Osteocyte (in vitro differentiated cells): ENCODE results near the gene HACE1. TPM values are rescaled to one million over a fixed set of nuclear protein-coding genes. Genes with fewer than 3 reads are reported as not detected.
"Not testable (repeated sequence)": the region's sequence is repeated elsewhere in the genome, so short reads cannot be mapped to it uniquely, and the experiment has no call there.

Experiments
- DNase-seq: peaks from one replicate; pipeline ENCODE4 v3.0.0; 2021; ENCODE audit warnings: mixed read lengths; ENCODE audit not compliant: unreplicated experiment; ENCODE audit errors: extremely low spot score
- H3K27ac Mint-ChIP-seq: one replicate; pipeline ENCODE4 v1.8.0; 2021; ENCODE audit warnings: mild to moderate bottlenecking, mixed read lengths; ENCODE audit not compliant: unreplicated experiment
- H3K27me3 Mint-ChIP-seq: one replicate; pipeline ENCODE4 v1.8.0; 2021; ENCODE audit warnings: mixed read lengths; ENCODE audit not compliant: unreplicated experiment
- H3K36me3 Mint-ChIP-seq: one replicate; pipeline ENCODE4 v1.8.0; 2021; ENCODE audit warnings: mixed read lengths; ENCODE audit not compliant: unreplicated experiment
- H3K4me1 Mint-ChIP-seq: one replicate; pipeline ENCODE4 v1.8.0; 2021; ENCODE audit warnings: mixed read lengths; ENCODE audit not compliant: unreplicated experiment
- H3K4me3 Mint-ChIP-seq: one replicate; pipeline ENCODE4 v1.8.0; 2021; ENCODE audit warnings: mild to moderate bottlenecking, moderate library complexity, mixed read lengths; ENCODE audit not compliant: unreplicated experiment
- H3K9me3 Mint-ChIP-seq: one replicate; pipeline ENCODE4 v1.8.0; 2021; ENCODE audit warnings: mixed read lengths; ENCODE audit not compliant: unreplicated experiment
- CTCF ChIP-seq: fragments of 200-600 bp; sonication (generic); IDR thresholded peaks from 2 replicates; pipeline ENCODE4 v1.5.0; 2021; ENCODE audit warnings: antibody characterized with exemption, mild to moderate bottlenecking, moderate library complexity
- long read RNA-seq: library from polyadenylated mRNA; unstranded; transcript quantifications from one replicate; pipeline ENCODE4 v2.0.0, GENCODE V29; 2021
- total RNA-seq: library from RNA; stranded (reverse); gene quantifications from 2 replicates; pipeline ENCODE4 v1.2.1, GENCODE V29; 2021

Gene HACE1
- total RNA-seq = 29.9 and 33.9 TPM in 2 replicates
- long read RNA-seq, full-length matches to known transcripts = 81 of 138 reads
- long read RNA-seq, partial matches to known transcripts = 30 of 138 reads
- long read RNA-seq, other reads (novel, unspliced or antisense) = 27 of 138 reads

- no peaks in the 10 kb centered on the region for H3K27me3 Mint-ChIP-seq
- peak within 1 kb of the TSS; percentile 98 for H3K4me3 Mint-ChIP-seq
- peak; percentile 45 for TF ChIP-seq CTCF
- peak; percentile 95 for DNase-seq
- peaks cover 30% of the 10 kb centered on the region for H3K4me1 Mint-ChIP-seq
- no peaks in the 10 kb centered on the region for H3K9me3 Mint-ChIP-seq
- H3K36me3 Mint-ChIP-seq = no peaks in the 10 kb centered on the region
- H3K27ac Mint-ChIP-seq = peak within 1 kb of the TSS; percentile 87
These were observed at the start of gene HACE1 for GRCh38 chr6:104859225-104860146. TSS of gene HACE1 (minus strand) at chr6:104859919. CDS start at chr6:104859642, 277 bp downstream.

GRCh38 chr6:104908888-104909525 is 49.3 kb upstream of the HACE1 start:
- H3K36me3 Mint-ChIP-seq = no peaks in the 10 kb centered on the region
- DNase-seq = no peak
- peaks cover 5% of the 10 kb centered on the region for H3K9me3 Mint-ChIP-seq
- TF ChIP-seq CTCF = no peak
- no peak overlapping the region for H3K27ac Mint-ChIP-seq
- H3K4me3 Mint-ChIP-seq = no peak overlapping the region
- H3K27me3 Mint-ChIP-seq = peaks cover 23% of the 10 kb centered on the region
- H3K4me1 Mint-ChIP-seq = no peaks in the 10 kb centered on the region

GRCh38 chr6:104908031-104908887 is 48.5 kb upstream of the HACE1 start:
- no peak overlapping the region for H3K27ac Mint-ChIP-seq
- H3K9me3 Mint-ChIP-seq = peaks cover 5% of the 10 kb centered on the region
- no peaks in the 10 kb centered on the region for H3K36me3 Mint-ChIP-seq
- no peaks in the 10 kb centered on the region for H3K4me1 Mint-ChIP-seq
- no peak for DNase-seq
- no peak for TF ChIP-seq CTCF
- H3K27me3 Mint-ChIP-seq = peaks cover 16% of the 10 kb centered on the region
- no peak overlapping the region for H3K4me3 Mint-ChIP-seq

GRCh38 chr6:104898893-104899292 is 39.2 kb upstream of the HACE1 start:
- H3K36me3 Mint-ChIP-seq, DNase-seq, H3K4me1 Mint-ChIP-seq, H3K4me3 Mint-ChIP-seq, H3K27ac Mint-ChIP-seq: not testable (repeated sequence)
- Mint-ChIP-seq H3K9me3 (peaks cover 12% of the 10 kb centered on the region), H3K27me3 (peaks cover 22% of the 10 kb centered on the region)

- peak; percentile 50 for TF ChIP-seq CTCF
- Mint-ChIP-seq H3K36me3 (no peaks in the 10 kb centered on the region), H3K9me3 (peaks cover 5% of the 10 kb centered on the region), H3K4me3 (no peak overlapping the region), H3K4me1 (no peaks in the 10 kb centered on the region), H3K27ac (no peak overlapping the region), H3K27me3 (peaks cover 31% of the 10 kb centered on the region)
- no peak for DNase-seq
These were observed 37.2 kb upstream of the HACE1 start for GRCh38 chr6:104896914-104897313.
